Measurements from ENCODE around the gene CHID1.
A peak's percentile ranks its signal among the peaks of the same experiment; 100 is the strongest.

Gene CHID1

GRCh38 chr11:864898-865297 lies 45.7 kb downstream of the CHID1 start:
- H3K4me1 ChIP-seq (ENCODE audit: insufficient read depth, low read length): peaks cover 21% of the 10 kb centered on the region
- H3K9ac ChIP-seq (ENCODE audit: low read depth, low read length): no peak overlapping the region
- no peaks in the 10 kb centered on the region for H3K9me3 ChIP-seq (ENCODE audit: control insufficient read depth, insufficient read depth, low read length)
- H3K36me3 ChIP-seq (ENCODE audit: insufficient read depth, low read length): no peaks in the 10 kb centered on the region

- Histone ChIP-seq H3K9me3 (ENCODE audit: control insufficient read depth, insufficient read depth, low read length) (no peaks in the 10 kb centered on the region), H3K9ac (ENCODE audit: low read depth, low read length) (no peak overlapping the region; the same call in 1 of the 2 replicates), H3K36me3 (ENCODE audit: insufficient read depth, low read length) (no peaks in the 10 kb centered on the region)
These were observed 46.4 kb downstream of the CHID1 start for GRCh38 chr11:863910-864827.

GRCh38 chr11:863023-863909 lies 47.3 kb downstream of the CHID1 start:
- H3K36me3 ChIP-seq (ENCODE audit: insufficient read depth, low read length): no peaks in the 10 kb centered on the region
- peak overlapping the region; percentile 21 for H3K9ac ChIP-seq (ENCODE audit: low read depth, low read length)
- peaks cover 21% of the 10 kb centered on the region for H3K4me1 ChIP-seq (ENCODE audit: insufficient read depth, low read length)

More at GRCh38 chr11:863910-864827, 46.4 kb downstream of the CHID1 start:
- peaks cover 21% of the 10 kb centered on the region for H3K4me1 ChIP-seq (ENCODE audit: insufficient read depth, low read length)

DNA sequence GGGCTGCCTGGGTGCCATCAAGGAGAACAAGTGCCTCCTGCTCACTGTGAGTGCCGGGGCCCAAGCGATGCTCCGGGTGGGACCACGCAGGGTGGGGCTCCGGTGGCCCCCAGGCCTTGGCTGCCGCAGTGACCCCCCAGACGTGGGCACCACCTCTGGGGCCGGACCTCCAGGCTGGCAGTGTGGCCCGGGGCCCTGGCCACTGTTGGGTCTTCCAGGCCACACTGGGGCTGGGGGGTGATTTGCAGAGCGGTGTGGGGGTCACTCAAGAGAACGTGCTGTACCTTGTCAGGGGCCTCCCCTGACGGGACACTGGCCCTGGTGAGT lies 48.0 kb downstream of the CHID1 start:
- Histone ChIP-seq H3K9me3 (ENCODE audit: control insufficient read depth, insufficient read depth, low read length) (no peaks in the 10 kb centered on the region), H3K4me1 (ENCODE audit: insufficient read depth, low read length) (peaks cover 21% of the 10 kb centered on the region), H3K36me3 (ENCODE audit: insufficient read depth, low read length) (no peaks in the 10 kb centered on the region), H3K9ac (ENCODE audit: low read depth, low read length) (peak overlapping the region; percentile 21)

More at GRCh38 chr11:863023-863909, 47.3 kb downstream of the CHID1 start:
- no peaks in the 10 kb centered on the region for H3K9me3 ChIP-seq (ENCODE audit: control insufficient read depth, insufficient read depth, low read length)

DNA sequence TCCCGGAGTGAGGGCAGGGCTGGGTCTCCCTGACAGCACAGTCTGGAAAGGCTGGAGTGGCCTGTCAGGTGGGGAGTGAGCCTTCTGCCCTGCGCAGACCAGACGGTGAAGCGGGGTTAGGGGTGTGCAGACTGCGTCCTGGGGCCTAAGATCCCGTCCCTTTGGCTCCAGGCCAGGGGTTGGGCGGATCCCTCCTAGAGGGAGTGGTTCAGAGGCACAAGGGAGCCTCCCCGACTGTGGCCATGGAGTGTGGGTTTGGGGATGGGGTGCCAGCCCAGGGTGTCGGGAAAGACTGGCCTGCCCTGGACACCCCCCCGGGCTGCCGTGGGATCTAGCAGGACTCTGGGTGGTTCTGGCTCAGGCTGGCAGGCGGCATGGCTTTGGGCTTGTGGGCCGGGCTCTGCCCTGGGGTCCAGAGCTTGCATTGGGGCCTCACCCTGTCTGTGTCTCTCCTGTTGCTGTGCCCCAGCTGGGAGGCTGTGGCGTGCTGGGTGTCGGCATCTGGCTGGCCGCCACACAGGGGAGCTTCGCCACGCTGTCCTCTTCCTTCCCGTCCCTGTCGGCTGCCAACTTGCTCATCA lies 48.4 kb downstream of the CHID1 start:
- no peaks in the 10 kb centered on the region for H3K36me3 ChIP-seq (ENCODE audit: insufficient read depth, low read length)
- peak overlapping the region; percentile 21; the same call in 1 of the 2 replicates for H3K9ac ChIP-seq (ENCODE audit: low read depth, low read length)
- H3K4me1 ChIP-seq (ENCODE audit: insufficient read depth, low read length): peaks cover 21% of the 10 kb centered on the region

GRCh38 chr11:861105-861479 lies 49.5 kb downstream of the CHID1 start:
- peaks cover 21% of the 10 kb centered on the region for H3K4me1 ChIP-seq (ENCODE audit: insufficient read depth, low read length)
- no peaks in the 10 kb centered on the region for H3K36me3 ChIP-seq (ENCODE audit: insufficient read depth, low read length)

More for the DNA sequence above, 48.4 kb downstream of the CHID1 start:
- no peaks in the 10 kb centered on the region for H3K9me3 ChIP-seq (ENCODE audit: control insufficient read depth, insufficient read depth, low read length)

DNA sequence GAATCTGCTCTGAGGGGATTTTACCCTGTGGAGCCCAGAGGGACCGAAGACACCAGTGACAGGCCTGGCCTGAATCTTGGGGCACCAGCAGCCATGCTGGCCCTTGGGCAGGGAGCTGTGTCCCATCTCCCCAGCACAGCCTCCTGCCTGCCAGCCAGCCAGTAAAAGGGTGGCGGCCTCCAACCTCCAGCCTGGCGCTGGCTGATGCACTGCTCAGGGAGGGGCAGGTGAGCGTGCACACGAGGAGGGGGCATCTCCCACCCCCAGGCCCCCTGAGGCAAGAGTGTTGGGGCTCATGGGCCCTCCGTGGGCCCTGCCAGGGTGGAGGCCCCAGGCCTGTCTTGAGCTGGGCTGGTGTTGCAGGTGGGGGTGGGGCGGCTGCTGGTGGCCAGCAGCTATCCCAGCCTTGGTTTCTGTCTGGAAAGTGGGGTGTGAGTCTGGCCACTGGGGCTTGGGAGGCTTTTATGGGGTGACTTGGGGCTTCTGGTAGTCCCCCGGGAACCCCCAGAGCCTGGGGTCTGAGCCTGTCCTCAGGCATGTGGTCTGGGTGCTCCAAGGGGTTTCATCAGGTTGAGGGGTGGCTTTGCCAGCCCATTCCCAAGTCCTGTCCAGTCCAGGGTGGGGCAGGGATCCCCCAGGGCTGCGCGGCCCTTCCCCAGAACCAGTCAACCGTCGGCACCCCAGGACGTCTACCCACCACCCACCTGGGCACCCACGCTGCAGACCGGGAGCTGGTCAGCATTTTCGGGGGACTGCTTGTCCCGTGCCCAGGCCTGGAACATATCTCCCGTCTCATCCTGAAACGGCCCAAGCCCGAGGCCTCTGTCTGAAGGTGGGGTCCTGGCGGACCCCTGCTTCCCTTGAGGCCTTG lies 50.1 kb downstream of the CHID1 start:
- H3K4me1 ChIP-seq (ENCODE audit: insufficient read depth, low read length): peaks cover 21% of the 10 kb centered on the region
- H3K36me3 ChIP-seq (ENCODE audit: insufficient read depth, low read length): no peaks in the 10 kb centered on the region
- no peak overlapping the region for H3K9ac ChIP-seq (ENCODE audit: low read depth, low read length)
- no peaks in the 10 kb centered on the region for H3K9me3 ChIP-seq (ENCODE audit: control insufficient read depth, insufficient read depth, low read length)

More at GRCh38 chr11:861105-861479, 49.5 kb downstream of the CHID1 start:
- Histone ChIP-seq H3K9me3 (ENCODE audit: control insufficient read depth, insufficient read depth, low read length) (no peaks in the 10 kb centered on the region), H3K9ac (ENCODE audit: low read depth, low read length) (no peak overlapping the region)

DNA sequence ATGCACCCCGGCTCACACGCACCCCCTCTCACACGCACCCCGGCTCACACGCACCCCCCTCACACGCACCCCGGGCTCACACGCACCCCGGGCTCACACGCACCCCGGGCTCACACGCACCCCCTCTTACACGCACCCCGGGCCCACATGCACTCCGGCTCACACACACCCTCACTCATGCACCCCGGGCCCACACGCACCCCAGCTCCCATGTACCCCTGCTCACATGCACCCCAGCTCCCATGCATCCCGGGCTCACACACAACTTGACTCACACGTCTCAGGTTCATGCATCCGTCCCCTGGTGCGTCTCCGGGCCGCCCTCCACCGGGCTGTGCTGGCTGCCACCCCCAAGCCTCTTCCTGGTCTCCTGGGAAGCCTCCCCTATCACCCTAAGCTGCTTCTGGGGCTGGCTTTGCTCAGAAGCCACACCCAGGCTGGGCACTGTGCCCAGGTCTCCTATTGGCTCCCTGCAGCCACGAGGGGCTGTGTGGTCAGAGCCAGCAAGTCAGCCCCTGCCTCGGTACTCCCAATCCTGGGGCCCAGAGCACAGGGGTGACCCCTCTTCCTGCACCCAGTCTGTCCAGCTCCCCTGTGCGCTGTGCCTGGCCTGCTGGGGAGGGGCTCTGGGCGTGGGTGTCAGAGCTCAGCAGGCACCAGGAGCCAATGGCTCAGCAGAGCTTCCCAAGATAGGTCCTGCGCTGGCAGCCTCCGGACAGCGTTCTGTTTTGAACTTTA lies 51.0 kb downstream of the CHID1 start:
- Histone ChIP-seq H3K9me3 (ENCODE audit: control insufficient read depth, insufficient read depth, low read length) (no peaks in the 10 kb centered on the region), H3K9ac (ENCODE audit: low read depth, low read length) (no peak overlapping the region), H3K4me1 (ENCODE audit: insufficient read depth, low read length) (peaks cover 21% of the 10 kb centered on the region), H3K36me3 (ENCODE audit: insufficient read depth, low read length) (no peaks in the 10 kb centered on the region)

DNA sequence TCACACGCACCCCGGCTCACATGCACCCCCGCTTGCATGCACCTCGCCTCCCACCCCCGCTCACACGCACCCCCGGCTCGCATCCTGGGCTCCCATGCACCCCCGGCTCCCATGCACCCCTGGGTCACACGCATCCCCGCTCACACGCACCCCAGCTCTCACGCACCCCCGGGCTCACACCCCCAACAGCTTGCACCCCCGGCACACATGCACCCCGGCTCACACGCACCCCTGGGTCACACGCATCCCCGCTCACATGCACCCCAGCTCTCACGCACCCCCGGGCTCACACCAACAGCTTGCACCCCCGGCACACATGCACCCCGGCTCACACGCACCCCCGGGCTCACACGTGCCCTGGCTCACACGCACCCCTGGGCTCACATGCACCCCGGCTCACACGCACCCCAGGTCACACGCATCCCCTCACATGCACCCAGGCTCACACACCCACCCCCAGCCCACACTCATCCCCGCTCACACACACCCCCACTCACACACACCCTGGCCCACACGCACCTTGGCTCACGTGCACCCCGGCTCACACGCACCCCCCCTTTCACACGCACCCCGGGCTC lies 51.8 kb downstream of the CHID1 start:
- Histone ChIP-seq H3K36me3 (ENCODE audit: insufficient read depth, low read length) (no peaks in the 10 kb centered on the region), H3K9me3 (ENCODE audit: control insufficient read depth, insufficient read depth, low read length) (no peaks in the 10 kb centered on the region), H3K9ac (ENCODE audit: low read depth, low read length) (no peak overlapping the region), H3K4me1 (ENCODE audit: insufficient read depth, low read length) (peaks cover 19% of the 10 kb centered on the region)

GRCh38 chr11:858053-858761 lies 52.4 kb downstream of the CHID1 start:
- Histone ChIP-seq H3K4me1 (ENCODE audit: insufficient read depth, low read length) (peaks cover 14% of the 10 kb centered on the region), H3K36me3 (ENCODE audit: insufficient read depth, low read length) (no peaks in the 10 kb centered on the region), H3K9ac (ENCODE audit: low read depth, low read length) (no peak overlapping the region), H3K9me3 (ENCODE audit: control insufficient read depth, insufficient read depth, low read length) (no peaks in the 10 kb centered on the region)

GRCh38 chr11:856397-856796 lies 54.2 kb downstream of the CHID1 start:
- H3K9ac ChIP-seq (ENCODE audit: low read depth, low read length): no peak overlapping the region
- H3K4me1 ChIP-seq (ENCODE audit: insufficient read depth, low read length): peaks cover 3% of the 10 kb centered on the region; the same call in 1 of the 2 replicates
- no peaks in the 10 kb centered on the region for H3K9me3 ChIP-seq (ENCODE audit: control insufficient read depth, insufficient read depth, low read length)
- H3K36me3 ChIP-seq (ENCODE audit: insufficient read depth, low read length): no peaks in the 10 kb centered on the region

DNA sequence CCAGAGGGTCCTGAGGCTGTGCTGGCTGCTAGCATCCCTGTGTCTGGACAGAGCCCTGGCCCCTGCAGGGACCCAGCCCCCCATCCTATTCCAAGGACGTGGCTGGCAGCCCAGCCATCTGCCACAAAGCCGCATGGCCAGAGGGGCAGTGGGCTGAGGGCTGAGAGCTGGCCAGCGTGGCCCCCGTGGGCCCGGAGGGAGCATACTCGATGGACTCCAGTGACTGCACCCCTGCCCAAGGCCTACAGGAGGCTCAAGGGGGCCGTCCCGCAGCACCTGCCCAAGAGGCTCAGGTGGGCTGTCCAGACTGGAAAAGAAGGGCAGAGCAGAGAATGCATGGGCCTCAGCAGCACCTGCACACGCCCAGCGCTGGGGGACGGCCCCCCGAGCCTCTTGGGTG lies 54.8 kb downstream of the CHID1 start:
- Histone ChIP-seq H3K36me3 (ENCODE audit: insufficient read depth, low read length) (no peaks in the 10 kb centered on the region), H3K9ac (ENCODE audit: low read depth, low read length) (no peak overlapping the region), H3K9me3 (ENCODE audit: control insufficient read depth, insufficient read depth, low read length) (no peaks in the 10 kb centered on the region), H3K4me1 (ENCODE audit: insufficient read depth, low read length) (peaks cover 3% of the 10 kb centered on the region; the same call in 1 of the 2 replicates)

Data from ES-I3 (cell line).